K562 (cell line): ENCODE measurements around the gene ZACN. TPM values are rescaled to one million over a fixed set of nuclear protein-coding genes. Genes with fewer than 3 reads are reported as not detected.

Experiments used
- ATAC-seq: fragments of 200-7000 bp; cut with Tn5 transposase; 3 replicates; pipeline ENCODE4 v1.9.1; 2020; ENCODE audit warnings: moderate library complexity
- Bru-seq: library from RNA; stranded (reverse); fragments of 400-500 nt; gene quantifications from one replicate; lab custom pipeline; 2021; lab: Mats Ljungman, UMichigan
- BruChase-seq, 2 experiments: library from RNA; stranded (reverse); fragments of 400-500 nt; gene quantifications; one replicate each; lab custom pipeline; 2021; lab: Mats Ljungman, UMichigan
- BruUV-seq: library from RNA; stranded (reverse); fragments of 400-500 nt; replicated peaks from 2 replicates; lab custom pipeline; 2021; lab: Mats Ljungman, UMichigan
- CTCF ChIA-PET: fragments of 300-600 bp; formaldehyde crosslinking; extraction: SDS; loops from one replicate; lab custom pipeline; 2021; ENCODE audit warnings: low intra/inter-chr PET ratio; lab: Yijun Ruan, JAX
- POLR2A ChIA-PET: fragments of 300-600, 350-650 bp; sonication (Branson Sonifier 250); formaldehyde crosslinking; extraction: SDS; loops from one replicate; lab custom pipeline; 2021; ENCODE audit warnings: antibody characterized with exemption, inconsistent platforms; lab: Yijun Ruan, JAX
- DNase-seq, 4 experiments: peaks; one replicate each; pipeline versions ENCODE4 v3.0.0 to v3.0.0-alpha.2; 2011 to 2018; ENCODE audit warnings: low spot score in 3 of 4, mixed read lengths in 3 of 4; ENCODE audit errors: extremely low read depth in 1 of 4
- FAIRE-seq: peaks from 2 replicates; lab custom pipeline; 2011; peaks lifted over from hg19 to GRCh38; lab: Jason Lieb, UNC
- H2AFZ ChIP-seq: 2 replicates; pipeline ENCODE4 v1.6.0; 2011; ENCODE audit warnings: low read depth, low read length, control low read depth, inconsistent platforms
- H3K27ac ChIP-seq: fragments of 200-600 bp; 3 replicates; pipeline ENCODE4 v1.8.0; 2011; ENCODE audit warnings: low read depth, mild to moderate bottlenecking, control low read depth, inconsistent platforms, low read length, moderate library complexity, mixed read lengths; ENCODE audit errors: extremely low read depth
- H3K27me3 ChIP-seq, 2 experiments: fragments of 300-600 bp in 1 of 2; 2 replicates in 1 of 2; 3 replicates in 1 of 2; pipeline versions ENCODE4 v1.6.0 to v1.8.0; 2011; ENCODE audit warnings: inconsistent platforms in 2 of 2, low read length in 2 of 2, mild to moderate bottlenecking in 1 of 2, mixed read lengths in 1 of 2, moderate library complexity in 1 of 2; ENCODE audit not compliant: control insufficient read depth in 2 of 2, insufficient read depth in 2 of 2
- H3K36me3 ChIP-seq: fragments of 300-600 bp; 3 replicates; pipeline ENCODE4 v1.8.0; 2011; ENCODE audit warnings: mild to moderate bottlenecking, low read length, inconsistent platforms; ENCODE audit not compliant: control insufficient read depth, insufficient read depth
- H3K4me1 ChIP-seq, 2 experiments: fragments of 200-600 bp in 1 of 2; replicated peaks in 1 of 2; 2 replicates in 1 of 2; 3 replicates in 1 of 2; pipeline versions ENCODE4 v1.5.1 to v1.8.0; 2011; ENCODE audit warnings: inconsistent platforms in 2 of 2, low read length in 2 of 2, mild to moderate bottlenecking in 1 of 2, mixed read lengths in 1 of 2, moderate library complexity in 1 of 2; ENCODE audit not compliant: control insufficient read depth in 2 of 2, insufficient read depth in 2 of 2
- H3K4me2 ChIP-seq: 2 replicates; pipeline ENCODE4 v1.6.1; 2011; ENCODE audit warnings: low read length, control low read depth, inconsistent platforms, mixed read lengths; ENCODE audit not compliant: insufficient read depth
- H3K4me3 ChIP-seq: fragments of 200-600 bp; sonication (generic), shearing (Covaris generic); 2 replicates; pipeline ENCODE4 v1.5.1; 2016; ENCODE audit warnings: control low read depth, inconsistent platforms
- H3K79me2 ChIP-seq: fragments of 200-600 bp; 3 replicates; pipeline ENCODE4 v1.8.0; 2011; ENCODE audit warnings: low read length, inconsistent platforms; ENCODE audit not compliant: control insufficient read depth, insufficient read depth
- H3K9ac ChIP-seq, 2 experiments: 2 replicates each; pipeline versions ENCODE4 v1.6.0 to v1.6.1; 2011; ENCODE audit warnings: low read depth in 2 of 2, low read length in 2 of 2, control low read depth in 1 of 2, inconsistent platforms in 1 of 2, mild to moderate bottlenecking in 1 of 2, mixed read lengths in 1 of 2; ENCODE audit not compliant: insufficient read depth in 1 of 2
- H3K9me1 ChIP-seq: one replicate; pipeline ENCODE4 v1.6.0; 2011; ENCODE audit warnings: inconsistent platforms, mild to moderate bottlenecking, low read length, moderate library complexity; ENCODE audit not compliant: control insufficient read depth, insufficient read depth
- H3K9me3 ChIP-seq: replicated peaks from 2 replicates; pipeline ENCODE4 v1.5.1; 2011; ENCODE audit warnings: low read depth, low read length, inconsistent platforms; ENCODE audit not compliant: control insufficient read depth, insufficient read depth
- H4K20me1 ChIP-seq: replicated peaks from 2 replicates; pipeline ENCODE4 v1.6.1; 2011; ENCODE audit warnings: low read length, inconsistent platforms, mixed read lengths; ENCODE audit not compliant: control insufficient read depth, insufficient read depth
- BRD9 ChIP-seq: fragments of 450-650 bp; IDR thresholded peaks from 2 replicates; pipeline ENCODE4 v1.6.1; 2018; ENCODE audit warnings: low read depth; ENCODE audit not compliant: partially characterized antibody
- JUN ChIP-seq, 2 experiments: sonication (generic) in 1 of 2; formaldehyde crosslinking in 1 of 2; IDR thresholded peaks; 2 replicates each; pipeline versions ENCODE4 v1.6.1 to v1.8.0; 2012 to 2022; ENCODE audit warnings: borderline replicate concordance in 2 of 2, mild to moderate bottlenecking in 2 of 2, improper control_type of control experiment in 1 of 2, low read depth in 1 of 2, low read length in 1 of 2, missing genetic modification reagents in 1 of 2
- NR2C2 ChIP-seq, 2 experiments: fragments of 200-800 bp in 1 of 2; sonication (Bioruptor generic) in 1 of 2; sonication (generic) in 1 of 2; formaldehyde crosslinking in 1 of 2; IDR thresholded peaks; 2 replicates each; pipeline versions ENCODE4 v1.6.1 to v1.8.0; 2016 to 2022; ENCODE audit warnings: mild to moderate bottlenecking in 1 of 2, missing compliant biosample characterization in 1 of 2, missing genetic modification characterization in 1 of 2, missing genetic modification reagents in 1 of 2
- POLR2A ChIP-seq: fragments of 450-650 bp; conservative IDR thresholded peaks from 2 replicates; pipeline ENCODE4 v1.6.1; 2016
- SMAD1 ChIP-seq: fragments of 150-350 bp; IDR thresholded peaks from 2 replicates; pipeline ENCODE4 v1.6.1; 2014; ENCODE audit warnings: low read length, low read depth; ENCODE audit not compliant: partially characterized antibody
- TEAD4 ChIP-seq, 2 experiments: sonication (generic) in 1 of 2; formaldehyde crosslinking in 1 of 2; IDR thresholded peaks; 2 replicates each; pipeline versions ENCODE4 v1.6.1 to v1.8.0; 2012 to 2022; ENCODE audit warnings: borderline replicate concordance in 1 of 2, inconsistent platforms in 1 of 2, low read length in 1 of 2, mild to moderate bottlenecking in 1 of 2, missing genetic modification reagents in 1 of 2
- ZFX ChIP-seq: sonication (generic); formaldehyde crosslinking; IDR thresholded peaks from 2 replicates; pipeline ENCODE4 v1.8.0; 2022; ENCODE audit warnings: mild to moderate bottlenecking, missing genetic modification reagents, moderate library complexity
- WGBS: fragments of 100-300 bp; shearing (Covaris generic); methylation state at CpG from one replicate; pipeline ENCODE4 v1.1.6; 2016; ENCODE audit warnings: low coverage, mixed read lengths; ENCODE audit not compliant: insufficient coverage; ENCODE audit errors: missing lambda C conversion rate; 5-methylcytosine and 5-hydroxymethylcytosine counted together
- in situ Hi-C: fragments of 300-500 bp; cut with MboI; formaldehyde crosslinking; loops from 4 replicates; pipeline ENCODE4 v1.15.0; 2018; ENCODE audit warnings: inconsistent platforms, mixed read lengths
- intact Hi-C: fragments of 100-400 bp; cut with micrococcal nuclease; formaldehyde crosslinking; loops from 2 replicates; pipeline ENCODE4 v1.14.2; 2022
- long read RNA-seq, 3 experiments: library from polyadenylated mRNA in 2 of 3; library from RNA in 1 of 3; unstranded in 2 of 3; stranded (forward) in 1 of 3; transcript quantifications; one replicate each; pipeline ENCODE4 v2.0.0, GENCODE V29; 2019 to 2022
- polyA minus RNA-seq, 3 experiments: library from RNA; depleted of rRNA, polyadenylated mRNA; stranded (reverse); fragments of >200 nt; gene quantifications; 2 replicates each; pipeline ENCODE4 v1.2.3, GENCODE V29; 2011
- polyA plus RNA-seq, 8 experiments: library from polyadenylated mRNA; depleted of rRNA in 4 of 8; stranded (reverse) in 5 of 8; unstranded in 3 of 8; fragments of >200 nt; fragmentation: Nextera tagmentation in 2 of 8; fragmentation: Illumina TruSeq in 1 of 8; extraction: Ambion mirVana in 2 of 8; extraction: Trizol in 1 of 8; gene quantifications; 2 replicates each; pipeline versions ENCODE4 v1.2.1 to v1.2.3, GENCODE V29; 2011 to 2014; ENCODE audit warnings: inconsistent platforms in 1 of 8, missing spikeins in 1 of 8
- total RNA-seq, 7 experiments: library from RNA; depleted of rRNA in 6 of 7; stranded (reverse); fragments of >200 nt in 6 of 7; fragmentation: Illumina TruSeq in 2 of 7; extraction: Trizol in 2 of 7; gene quantifications; 2 replicates each; pipeline versions ENCODE4 v1.2.1 to v1.2.3, GENCODE V29; 2011 to 2021; ENCODE audit warnings: low replicate concordance in 1 of 7
- TF ChIP-seq, protein P1 (sequence below): fragments of 450-650 bp; conservative IDR thresholded peaks from 2 replicates; pipeline ENCODE4 v1.6.1; 2016; ENCODE audit warnings: missing genetic modification characterization, low read depth, mild to moderate bottlenecking, control low read depth, missing compliant biosample characterization
- TF ChIP-seq, protein P2 (sequence below): sonication (generic); formaldehyde crosslinking; IDR thresholded peaks from 2 replicates; pipeline ENCODE4 v1.8.1; 2022; ENCODE audit warnings: missing genetic modification reagents

The ZACN gene
- total RNA-seq (2011; cell fraction: chromatin; rRNA removed; ENCODE audit: low replicate concordance), result 0.32 TPM in 1 of 2 replicates, not detected in the other
- total RNA-seq (2011; cell fraction: nucleolus; rRNA removed), result 0.13 TPM in 1 of 2 replicates, not detected in the other
- total RNA-seq (2011; cell fraction: nucleoplasm; rRNA removed), result not detected in 2 replicates
- total RNA-seq (2014; rRNA removed), result not detected in 2 replicates
- not detected in 2 replicates for total RNA-seq (2014; rRNA removed; fragmentation: Illumina TruSeq; extraction: Trizol)
- total RNA-seq (2015; rRNA removed; fragmentation: Illumina TruSeq; extraction: Trizol), result not detected in 2 replicates
- total RNA-seq (2021), result 0.07 TPM in 1 of 2 replicates, not detected in the other
- not detected in 2 replicates for polyA plus RNA-seq (2011; rRNA removed)
- polyA plus RNA-seq (2011; cell fraction: cytosol; rRNA removed), result not detected in 2 replicates
- polyA plus RNA-seq (2011; cell fraction: nucleus; rRNA removed), result 0.07 and 0.20 TPM in 2 replicates
- 3.9 and 6.5 TPM in 2 replicates for polyA plus RNA-seq (2012)
- polyA plus RNA-seq (2014; fragmentation: Illumina TruSeq; extraction: Trizol), result not detected in 2 replicates
- not detected for polyA plus RNA-seq (2014; fragmentation: Nextera tagmentation; extraction: Ambion mirVana)
- polyA plus RNA-seq (2014; rRNA removed), result not detected in 2 replicates
- not detected in 2 replicates for polyA minus RNA-seq (2011; rRNA and poly(A)+ RNA removed)
- polyA minus RNA-seq (2011; cell fraction: cytosol; rRNA and poly(A)+ RNA removed), result not detected in 2 replicates
- not detected in 2 replicates for polyA minus RNA-seq (2011; cell fraction: nucleus; rRNA and poly(A)+ RNA removed)
- Bru-seq, nascent RNA, result not detected
- BruChase-seq, experiment 1, labeled RNA remaining after a 2-hour chase, result not detected
- BruChase-seq, experiment 2, labeled RNA remaining after a 6-hour chase, result percentile 16 among the genes with signal in this experiment
- long read RNA-seq, experiment 1, result 0 reads
- long read RNA-seq, experiment 2, partial matches to known transcripts, result 0 of 1 reads
- long read RNA-seq, experiment 2, other reads (novel, unspliced or antisense), result 1 of 1 reads
- long read RNA-seq, experiment 3, result 0 reads

- H3K79me2 ChIP-seq, result no peaks in the 10 kb centered on the region
- H3K27me3 ChIP-seq, result peaks cover 18 to 44% of the 10 kb centered on the region in 2 experiments; a peak in 4 of 5 replicates
- intact Hi-C loops, result no loop called here
- no peak for DNase-seq
- CTCF ChIA-PET, result interaction anchor here (0.6 kb wide), 1 partner anchor 1113 kb away, joined by 3 read pairs; no protein-coding TSS in a partner anchor
- H4K20me1 ChIP-seq, result peaks cover 4% of the 10 kb centered on the region; the same call in 1 of the 2 replicates
- H2AFZ ChIP-seq, result no peak within 1 kb of the TSS
- H3K27ac ChIP-seq, result no peak within 1 kb of the TSS
- H3K4me1 ChIP-seq, result peaks cover 0 to 63% of the 10 kb centered on the region in 2 experiments; a peak in 2 of 5 replicates
- H3K4me3 ChIP-seq, result no peak within 1 kb of the TSS
- FAIRE-seq, result no peak
- in situ Hi-C loops, result no loop called here
- no peaks in the 10 kb centered on the region for H3K9me3 ChIP-seq
- no TSS peak for BruUV-seq
- H3K9ac ChIP-seq, result peak within 1 kb of the TSS in 1 of 2 experiments; percentile 68; a peak in 2 of 4 replicates
- WGBS, result 28% methylated on average over 17 of the region's 17 CpGs
- H3K4me2 ChIP-seq, result no peak within 1 kb of the TSS
- ATAC-seq, result no peak
- POLR2A ChIA-PET, result interaction anchor here (0.8 to 1.5 kb wide), 3 partner anchors 7 to 21 kb away, joined by 3 to 4 read pairs (median 4); no protein-coding TSS in a partner anchor
- H3K9me1 ChIP-seq, result peaks cover 4% of the 10 kb centered on the region
- peaks cover 12% of the 10 kb centered on the region; the same call in 1 of the 3 replicates for H3K36me3 ChIP-seq
- TF ChIP-seq, protein P1, sequence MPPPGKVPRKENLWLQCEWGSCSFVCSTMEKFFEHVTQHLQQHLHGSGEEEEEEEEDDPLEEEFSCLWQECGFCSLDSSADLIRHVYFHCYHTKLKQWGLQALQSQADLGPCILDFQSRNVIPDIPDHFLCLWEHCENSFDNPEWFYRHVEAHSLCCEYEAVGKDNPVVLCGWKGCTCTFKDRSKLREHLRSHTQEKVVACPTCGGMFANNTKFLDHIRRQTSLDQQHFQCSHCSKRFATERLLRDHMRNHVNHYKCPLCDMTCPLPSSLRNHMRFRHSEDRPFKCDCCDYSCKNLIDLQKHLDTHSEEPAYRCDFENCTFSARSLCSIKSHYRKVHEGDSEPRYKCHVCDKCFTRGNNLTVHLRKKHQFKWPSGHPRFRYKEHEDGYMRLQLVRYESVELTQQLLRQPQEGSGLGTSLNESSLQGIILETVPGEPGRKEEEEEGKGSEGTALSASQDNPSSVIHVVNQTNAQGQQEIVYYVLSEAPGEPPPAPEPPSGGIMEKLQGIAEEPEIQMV (tag), result no peak
- TF ChIP-seq, protein P2, sequence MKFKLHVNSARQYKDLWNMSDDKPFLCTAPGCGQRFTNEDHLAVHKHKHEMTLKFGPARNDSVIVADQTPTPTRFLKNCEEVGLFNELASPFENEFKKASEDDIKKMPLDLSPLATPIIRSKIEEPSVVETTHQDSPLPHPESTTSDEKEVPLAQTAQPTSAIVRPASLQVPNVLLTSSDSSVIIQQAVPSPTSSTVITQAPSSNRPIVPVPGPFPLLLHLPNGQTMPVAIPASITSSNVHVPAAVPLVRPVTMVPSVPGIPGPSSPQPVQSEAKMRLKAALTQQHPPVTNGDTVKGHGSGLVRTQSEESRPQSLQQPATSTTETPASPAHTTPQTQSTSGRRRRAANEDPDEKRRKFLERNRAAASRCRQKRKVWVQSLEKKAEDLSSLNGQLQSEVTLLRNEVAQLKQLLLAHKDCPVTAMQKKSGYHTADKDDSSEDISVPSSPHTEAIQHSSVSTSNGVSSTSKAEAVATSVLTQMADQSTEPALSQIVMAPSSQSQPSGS (CRISPR knock-in tag), result no peak
- peak; percentile 22; the same call in 1 of the 2 replicates for TF ChIP-seq POLR2A
- no peak for TF ChIP-seq TEAD4 (IDR thresholded peaks at IDR 0.05; ENCODE audit: low read length)
- 0 out of 2 replicates have a peak, but pooled peaks have one; percentile 29 for TF ChIP-seq TEAD4 (CRISPR knock-in tag; IDR thresholded peaks at IDR 0.05; ENCODE audit: borderline replicate concordance)
- no peak for TF ChIP-seq SMAD1
- TF ChIP-seq NR2C2 (CRISPR knock-in tag; IDR thresholded peaks at IDR 0.05), result 0 out of 2 replicates have a peak, but pooled peaks have one; percentile 35
- no peak for TF ChIP-seq NR2C2 (tag; IDR thresholded peaks at IDR 0.05)
- no peak for TF ChIP-seq JUN (IDR thresholded peaks at IDR 0.05; ENCODE audit: borderline replicate concordance, low read depth, low read length)
- 0 out of 2 replicates have a peak, but pooled peaks have one; percentile 22 for TF ChIP-seq JUN (CRISPR knock-in tag; IDR thresholded peaks at IDR 0.05; ENCODE audit: borderline replicate concordance)
- no peak for TF ChIP-seq ZFX
- TF ChIP-seq BRD9, result no peak
Measured at GRCh38 chr17:76078860-76079534, at the start of gene ZACN. TSS of gene ZACN (plus strand) at chr17:76079182. CDS start at chr17:76079265, 83 bp downstream.
